Spleen (tissue), 11 donors: ENCODE data around the gene PINLYP. TPM values are rescaled to one million over a fixed set of nuclear protein-coding genes. Genes with fewer than 3 reads are reported as not detected.

Source experiments
- DNase-seq: peaks from one replicate; pipeline ENCODE4 v3.0.0-alpha.2; 2020
- H3K27ac ChIP-seq, 8 donors: fragments of 200-600 bp; sonication (generic) in 7 of 8; 1 replicate in 4 of 8; 2 replicates in 4 of 8; pipeline versions ENCODE4 v1.5.0 to v1.8.0; 2016 to 2021; ENCODE audit warnings: inconsistent platforms in 4 of 8, mild to moderate bottlenecking in 4 of 8, moderate library complexity in 1 of 8
- H3K27me3 ChIP-seq, 7 donors: fragments of 200-600 bp; sonication (generic) in 6 of 7; replicated peaks in 1 of 7; 1 replicate in 4 of 7; 2 replicates in 3 of 7; pipeline versions ENCODE4 v1.5.0 to v1.8.0; 2016 to 2021; ENCODE audit warnings: inconsistent platforms in 3 of 7, mild to moderate bottlenecking in 1 of 7
- H3K36me3 ChIP-seq, 6 donors: fragments of 200-600 bp; sonication (generic) in 5 of 6; 1 replicate in 4 of 6; 2 replicates in 2 of 6; pipeline versions ENCODE4 v1.5.0 to v1.8.0; 2016 to 2021; ENCODE audit warnings: inconsistent platforms in 2 of 6
- H3K4me1 ChIP-seq, 6 donors: fragments of 200-600 bp; sonication (generic) in 5 of 6; 1 replicate in 3 of 6; 2 replicates in 3 of 6; pipeline versions ENCODE4 v1.5.0 to v1.8.0; 2016 to 2021; ENCODE audit warnings: inconsistent platforms in 3 of 6
- H3K4me3 ChIP-seq, 8 donors: fragments of 200-600 bp; sonication (generic) in 7 of 8; 1 replicate in 4 of 8; 2 replicates in 4 of 8; pipeline versions ENCODE4 v1.5.0 to v1.8.0; 2016 to 2021; ENCODE audit warnings: inconsistent platforms in 4 of 8, mild to moderate bottlenecking in 4 of 8, moderate library complexity in 2 of 8
- H3K9me3 ChIP-seq, 8 donors: fragments of 200-600 bp; sonication (generic) in 7 of 8; 1 replicate in 4 of 8; 2 replicates in 4 of 8; pipeline versions ENCODE4 v1.5.0 to v1.8.0; 2016 to 2021; ENCODE audit warnings: inconsistent platforms in 4 of 8
- CTCF ChIP-seq, 11 experiments: fragments of 200-600 bp in 7 of 11; fragments of 450-650 bp in 4 of 11; sonication (generic) in 4 of 11; IDR thresholded peaks in 8 of 11; conservative IDR thresholded peaks in 3 of 11; 1 replicate in 7 of 11; 2 replicates in 4 of 11; pipeline versions ENCODE4 v1.4.0 to v1.8.0; 2016 to 2021; ENCODE audit warnings: antibody characterized with exemption in 11 of 11, inconsistent platforms in 4 of 11, mild to moderate bottlenecking in 1 of 11
- POLR2A ChIP-seq, 3 donors: fragments of 450-650 bp; IDR thresholded peaks; one replicate each; pipeline ENCODE4 v1.5.1; 2017; ENCODE audit warnings: antibody characterized with exemption in 3 of 3, mild to moderate bottlenecking in 1 of 3
- POLR2AphosphoS5 ChIP-seq, 3 donors: sonication (generic); formaldehyde crosslinking; IDR thresholded peaks; one replicate each; pipeline ENCODE4 v1.5.1; 2017; ENCODE audit warnings: antibody characterized with exemption in 3 of 3
- WGBS, 5 donors: extraction: QIAGEN DNeasy Blood & Tissue Kit in 3 of 5; methylation state at CpG; one replicate each; pipeline versions ENCODE4 v1.1.5 to v1.1.7; 2013 to 2018; 5-methylcytosine and 5-hydroxymethylcytosine counted together
- intact Hi-C: fragments of 100-400 bp; cut with DNase I; formaldehyde crosslinking; loops from one replicate; pipeline ENCODE4 v1.15.0; 2023; ENCODE audit warnings: low total_unique reads
- polyA plus RNA-seq, 3 donors: library from polyadenylated mRNA; stranded (reverse); fragments of 200-250 nt; gene quantifications; one replicate each; pipeline ENCODE4 v1.2.1, GENCODE V29; 2013
- total RNA-seq, 7 donors: library from RNA; depleted of rRNA in 3 of 7; stranded (reverse); fragments of >200 nt in 3 of 7; fragmentation: NEBNext Ultra II Directional in 4 of 7; extraction: Animal tissue kit (Norgen Biotek cat#: 25700) in 4 of 7; gene quantifications; one replicate each; pipeline versions ENCODE4 v1.1.0 to v1.2.1, GENCODE V29; 2016 to 2021
- donor health status: healthy with polysubstance abuse.
- donor health status: DM: no; HTN: no; CAD: no; lungs with moderate emphysema.
- donor health status: DM: no; HTN: no; CAD: no.
- donor health status: Bipolar disorder and iron deficiency.
- donor health status: healthy.
- donor health status: DM: no; HTN: no; CAD: no.
- donor health status: DM: yes; HTN: yes; CAD: no.

PINLYP gene
- total and polyA plus RNA-seq, 10 donors, result 2.0 to 10.5 (median 5.1) TPM

- intact Hi-C loops, result no loop called here
- H3K4me3 ChIP-seq, result peak within 1 kb of the TSS; percentile 50 to 83 (median 68)
- no peaks in the 10 kb centered on the region for H3K27me3 ChIP-seq
- peaks cover 24 to 60% (median 46%) of the 10 kb centered on the region in 6 donors for H3K4me1 ChIP-seq
- peak; percentile 100 for DNase-seq
- peak; percentile 91 to 96 (median 95) for TF ChIP-seq POLR2AphosphoS5 (IDR thresholded peaks at IDR 0.05)
- no peak for TF ChIP-seq CTCF (IDR thresholded peaks at IDR 0.05 in 8 of 11, conservative IDR thresholded peaks at IDR 0.05 in 3 of 11)
- peak in 2 of 3 donors; percentile 61 to 89 for TF ChIP-seq POLR2A (IDR thresholded peaks at IDR 0.05)
- 0 to 1% (median 0%) methylated on average over 27 to 60 of the region's 60 CpGs for WGBS, 5 donors
- peaks cover 0 to 64% (median 41%) of the 10 kb centered on the region in 6 donors for H3K36me3 ChIP-seq
- H3K9me3 ChIP-seq, result no peaks in the 10 kb centered on the region
- H3K27ac ChIP-seq, result peak within 1 kb of the TSS; percentile 92 to 98 (median 97)
Measured at GRCh38 chr19:43595999-43596841, 20.6 kb downstream of the PINLYP start, which contains the start of the genes IRGQ and ZNF576. Gene IRGQ (minus strand): TSS chr19:43596134. CDS start chr19:43595338, 796 bp downstream. Gene ZNF576 (plus strand): TSS chr19:43596595. CDS start chr19:43597109, 514 bp downstream.

GRCh38 chr19:43596842-43597461, 21.4 kb downstream of the PINLYP start:
- TF ChIP-seq POLR2A (IDR thresholded peaks at IDR 0.05) (no peak), POLR2AphosphoS5 (IDR thresholded peaks at IDR 0.05) (no peak), CTCF (IDR thresholded peaks at IDR 0.05 in 8 of 11, conservative IDR thresholded peaks at IDR 0.05 in 3 of 11) (no peak)
- Histone ChIP-seq H3K9me3 (no peaks in the 10 kb centered on the region), H3K27me3 (no peaks in the 10 kb centered on the region), H3K4me3 (peak overlapping the region; percentile 50 to 83 (median 68)), H3K36me3 (peaks cover 0 to 64% (median 36%) of the 10 kb centered on the region in 6 donors), H3K27ac (peak overlapping the region; percentile 92 to 98 (median 97)), H3K4me1 (peaks cover 24 to 60% (median 46%) of the 10 kb centered on the region in 6 donors)
- intact Hi-C loops, result no loop called here
- no peak for DNase-seq
- 13 to 32% (median 23%) methylated on average over 5 to 7 of the region's 7 CpGs for WGBS, 5 donors

GRCh38 chr19:43597876-43598275, 22.3 kb downstream of the PINLYP start:
- TF ChIP-seq POLR2A (IDR thresholded peaks at IDR 0.05) (no peak), POLR2AphosphoS5 (IDR thresholded peaks at IDR 0.05) (no peak), CTCF (IDR thresholded peaks at IDR 0.05 in 8 of 11, conservative IDR thresholded peaks at IDR 0.05 in 3 of 11) (no peak)
- Histone ChIP-seq H3K27me3 (no peaks in the 10 kb centered on the region), H3K9me3 (no peaks in the 10 kb centered on the region), H3K27ac (peak overlapping the region in 3 of 8 donors; percentile 96 to 98 (median 98)), H3K4me1 (peaks cover 24 to 58% (median 46%) of the 10 kb centered on the region in 6 donors), H3K4me3 (peak overlapping the region in 2 of 8 donors; percentile 60 to 83), H3K36me3 (peaks cover 0 to 64% (median 27%) of the 10 kb centered on the region in 6 donors)
- WGBS, 5 donors, result 26 to 41% (median 29%) methylated on average over 5 of the region's 5 CpGs
- DNase-seq, result no peak
- intact Hi-C loops, result no loop called here
